ENCODE measurements around the gene MT1F. TPM values are rescaled to one million over a fixed set of nuclear protein-coding genes. Genes with fewer than 3 reads are reported as not detected.

MT1F gene
- total RNA-seq, 2 donors from 2014 or later: 3.1 to 3.9 TPM

DNA sequence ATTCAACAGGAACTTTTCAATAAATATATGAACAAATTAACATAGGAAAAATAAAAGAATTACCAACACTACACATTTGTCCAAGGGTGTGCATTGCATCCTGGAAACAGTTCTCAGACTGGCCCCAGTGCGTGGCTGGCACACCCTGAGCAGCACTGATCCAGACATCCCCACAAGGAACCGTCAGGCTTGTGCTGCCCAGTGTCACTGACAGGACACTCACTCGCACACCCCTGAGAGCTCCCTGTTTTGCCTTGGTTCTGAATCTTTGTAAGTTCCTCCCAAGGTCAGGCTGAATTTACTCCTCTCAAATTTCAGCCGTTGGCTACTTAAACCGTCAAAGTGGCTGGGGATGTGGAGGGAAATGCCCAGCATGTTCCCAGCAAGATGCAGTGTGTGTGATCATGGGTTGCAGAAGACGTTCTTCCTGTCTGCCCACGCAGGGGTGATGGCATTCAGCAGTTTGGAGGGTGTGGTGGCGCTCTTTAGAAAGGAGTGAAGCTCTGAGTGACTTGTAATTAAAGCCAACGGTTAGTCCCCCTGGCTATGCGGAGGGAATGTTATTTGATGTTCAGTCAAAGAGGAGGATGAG lies 47.6 kb upstream of the MT1F start:
- ATAC-seq (ENCODE audit: insufficient number of reproducible peaks, low FRiP score, low read depth): no peak
- TF ChIP-seq, protein P1, sequence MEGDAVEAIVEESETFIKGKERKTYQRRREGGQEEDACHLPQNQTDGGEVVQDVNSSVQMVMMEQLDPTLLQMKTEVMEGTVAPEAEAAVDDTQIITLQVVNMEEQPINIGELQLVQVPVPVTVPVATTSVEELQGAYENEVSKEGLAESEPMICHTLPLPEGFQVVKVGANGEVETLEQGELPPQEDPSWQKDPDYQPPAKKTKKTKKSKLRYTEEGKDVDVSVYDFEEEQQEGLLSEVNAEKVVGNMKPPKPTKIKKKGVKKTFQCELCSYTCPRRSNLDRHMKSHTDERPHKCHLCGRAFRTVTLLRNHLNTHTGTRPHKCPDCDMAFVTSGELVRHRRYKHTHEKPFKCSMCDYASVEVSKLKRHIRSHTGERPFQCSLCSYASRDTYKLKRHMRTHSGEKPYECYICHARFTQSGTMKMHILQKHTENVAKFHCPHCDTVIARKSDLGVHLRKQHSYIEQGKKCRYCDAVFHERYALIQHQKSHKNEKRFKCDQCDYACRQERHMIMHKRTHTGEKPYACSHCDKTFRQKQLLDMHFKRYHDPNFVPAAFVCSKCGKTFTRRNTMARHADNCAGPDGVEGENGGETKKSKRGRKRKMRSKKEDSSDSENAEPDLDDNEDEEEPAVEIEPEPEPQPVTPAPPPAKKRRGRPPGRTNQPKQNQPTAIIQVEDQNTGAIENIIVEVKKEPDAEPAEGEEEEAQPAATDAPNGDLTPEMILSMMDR (IDR thresholded peaks at IDR 0.05): no peak
- Histone ChIP-seq H3K27ac (peak overlapping the region; percentile 92 to 93), H3K27me3 (replicated peaks; ENCODE audit: insufficient read depth) (no peaks in the 10 kb centered on the region), H3K4me3 (peak overlapping the region; percentile 91), H3K4me1 (ENCODE audit: control insufficient read depth in 1 of 2, low read depth in 2 of 2) (peaks cover 29 to 47% of the 10 kb centered on the region in 2 donors), H3K36me3 (no peaks in the 10 kb centered on the region), H3K9me3 (no peaks in the 10 kb centered on the region)
- no peak for DNase-seq (ENCODE audit: low spot score)

DNA sequence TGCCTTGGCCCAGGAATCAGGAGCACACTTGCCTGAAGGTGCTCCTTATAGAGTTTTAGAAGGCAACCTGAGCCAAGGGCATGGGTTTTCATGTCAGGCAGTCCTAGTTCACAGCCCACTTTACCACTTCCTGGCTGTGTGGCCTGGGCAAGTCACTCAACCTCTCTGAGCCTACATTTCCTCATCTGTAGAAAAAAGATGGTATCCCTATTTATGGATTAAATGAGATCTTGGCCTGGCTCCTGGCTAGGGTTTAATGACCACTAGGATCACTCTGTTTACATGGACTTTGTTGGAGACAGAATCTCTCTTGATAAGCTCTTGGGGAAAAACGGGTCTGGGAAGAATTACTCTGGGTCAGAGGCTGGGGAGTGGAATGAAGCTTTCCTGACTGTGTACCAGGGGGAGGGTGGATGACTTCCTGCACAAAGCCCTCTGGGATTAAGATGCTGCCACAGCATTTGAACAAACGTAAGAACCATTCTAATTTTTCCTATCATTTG lies 47.1 kb upstream of the MT1F start:
- TF ChIP-seq, protein P1 (IDR thresholded peaks at IDR 0.05): no peak
- no peak for ATAC-seq (ENCODE audit: insufficient number of reproducible peaks, low FRiP score, low read depth)
- H3K4me3 ChIP-seq: peak overlapping the region; percentile 91

DNA sequence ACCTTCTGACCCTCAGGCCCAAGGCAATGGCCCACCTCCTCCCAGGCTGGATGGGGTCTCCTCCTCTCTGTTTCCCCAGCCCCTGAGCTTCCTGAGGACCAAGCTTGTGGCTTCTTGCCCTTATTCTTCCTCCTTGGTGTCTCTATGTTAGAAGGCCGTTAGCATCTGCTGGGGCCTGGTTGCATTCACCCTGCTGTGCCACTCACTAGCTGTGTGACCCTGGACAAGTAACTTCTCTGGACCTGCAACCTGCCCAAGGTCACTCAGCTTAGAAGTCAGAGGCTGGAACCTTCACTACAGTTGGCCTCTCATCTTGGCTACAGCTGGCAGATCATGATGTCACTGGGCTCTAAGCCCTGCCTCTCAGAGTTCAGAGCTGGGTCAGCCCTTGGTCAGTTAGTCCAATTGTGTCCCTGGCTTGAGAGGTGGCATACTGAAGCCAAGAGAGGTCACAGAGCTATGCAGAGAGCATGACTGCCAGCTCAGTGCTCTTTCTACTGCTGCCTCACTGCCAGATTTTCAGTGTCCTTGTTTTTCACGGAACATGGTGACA lies 46.4 kb upstream of the MT1F start:
- DNase-seq (ENCODE audit: low spot score) (peak; percentile 59), ATAC-seq (ENCODE audit: insufficient number of reproducible peaks, low FRiP score, low read depth) (peak; percentile 69)
- peaks cover 29 to 44% of the 10 kb centered on the region in 2 donors for H3K4me1 ChIP-seq (ENCODE audit: control insufficient read depth in 1 of 2, low read depth in 2 of 2)

More for the DNA sequence above, 47.1 kb upstream of the MT1F start:
- no peaks in the 10 kb centered on the region for H3K27me3 ChIP-seq (replicated peaks; ENCODE audit: insufficient read depth)
- DNase-seq (ENCODE audit: low spot score): no peak
- H3K9me3 ChIP-seq: no peaks in the 10 kb centered on the region
- no peaks in the 10 kb centered on the region for H3K36me3 ChIP-seq
- H3K27ac ChIP-seq: peak overlapping the region; percentile 92 to 93
- H3K4me1 ChIP-seq (ENCODE audit: control insufficient read depth in 1 of 2, low read depth in 2 of 2): peaks cover 29 to 47% of the 10 kb centered on the region in 2 donors

GRCh38 chr16:56613706-56614105 lies 44.1 kb upstream of the MT1F start:
- TF ChIP-seq, protein P1 (IDR thresholded peaks at IDR 0.05): no peak
- no peak for DNase-seq (ENCODE audit: low spot score)
- Histone ChIP-seq H3K4me3 (no peak overlapping the region), H3K27ac (no peak overlapping the region), H3K4me1 (ENCODE audit: control insufficient read depth in 1 of 2, low read depth in 2 of 2) (peaks cover 19 to 40% of the 10 kb centered on the region in 2 donors), H3K27me3 (replicated peaks; ENCODE audit: insufficient read depth) (no peaks in the 10 kb centered on the region), H3K36me3 (no peaks in the 10 kb centered on the region), H3K9me3 (no peaks in the 10 kb centered on the region)
- no peak for ATAC-seq (ENCODE audit: insufficient number of reproducible peaks, low FRiP score, low read depth)

More for the DNA sequence above, 46.4 kb upstream of the MT1F start:
- H3K27ac ChIP-seq: peak overlapping the region; percentile 92 to 93
- no peaks in the 10 kb centered on the region for H3K9me3 ChIP-seq
- peak overlapping the region; percentile 16 for H3K4me3 ChIP-seq
- H3K27me3 ChIP-seq (replicated peaks; ENCODE audit: insufficient read depth): no peaks in the 10 kb centered on the region
- H3K36me3 ChIP-seq: no peaks in the 10 kb centered on the region
- TF ChIP-seq, protein P1 (IDR thresholded peaks at IDR 0.05): no peak

- no peak for DNase-seq (ENCODE audit: low spot score)
- Histone ChIP-seq H3K27ac (no peak overlapping the region), H3K9me3 (no peaks in the 10 kb centered on the region), H3K27me3 (replicated peaks; ENCODE audit: insufficient read depth) (no peaks in the 10 kb centered on the region), H3K4me1 (ENCODE audit: control insufficient read depth in 1 of 2, low read depth in 2 of 2) (peaks cover 19 to 40% of the 10 kb centered on the region in 2 donors), H3K36me3 (no peaks in the 10 kb centered on the region), H3K4me3 (no peak overlapping the region)
- TF ChIP-seq, protein P1 (IDR thresholded peaks at IDR 0.05): no peak
- no peak for ATAC-seq (ENCODE audit: insufficient number of reproducible peaks, low FRiP score, low read depth)
These were observed 43.2 kb upstream of the MT1F start for GRCh38 chr16:56614549-56614991.
